Keratinocyte (primary cell): Measurements from ENCODE around the gene DEFB131A. TPM values are rescaled to one million over a fixed set of nuclear protein-coding genes. Genes with fewer than 3 reads are reported as not detected.
"Not testable (repeated sequence)": the region's sequence is repeated elsewhere in the genome, so short reads cannot be mapped to it uniquely, and the experiment has no call there.

Experiments used
- DNase-seq: peaks from one replicate; pipeline ENCODE4 v3.0.0-alpha.2; 2011; ENCODE audit warnings: low read depth, missing footprints, low spot score
- FAIRE-seq: peaks from 2 replicates; lab custom pipeline; 2011; peaks lifted over from hg19 to GRCh38; lab: Jason Lieb, UNC
- H2AFZ ChIP-seq: 2 replicates; pipeline ENCODE4 v1.6.0; 2012; ENCODE audit warnings: low read length, control low read depth, inconsistent platforms; ENCODE audit not compliant: control insufficient read depth
- H3K27ac ChIP-seq: 2 replicates; pipeline ENCODE4 v1.5.1; 2011; ENCODE audit warnings: low read length; ENCODE audit not compliant: control insufficient read depth, insufficient read depth
- H3K27me3 ChIP-seq: 3 replicates; pipeline ENCODE4 v1.6.0; 2011; ENCODE audit warnings: low read length; ENCODE audit not compliant: control insufficient read depth, insufficient read depth; ENCODE audit errors: extremely low read depth
- H3K36me3 ChIP-seq, 2 experiments: 2 replicates in 1 of 2; 3 replicates in 1 of 2; pipeline ENCODE4 v1.5.1; 2011; ENCODE audit warnings: low read length in 2 of 2, mild to moderate bottlenecking in 1 of 2; ENCODE audit not compliant: control insufficient read depth in 2 of 2, insufficient read depth in 2 of 2; ENCODE audit errors: extremely low read depth in 1 of 2
- H3K4me1 ChIP-seq: 3 replicates; pipeline ENCODE4 v1.5.1; 2011; ENCODE audit warnings: low read length; ENCODE audit not compliant: control insufficient read depth, insufficient read depth; ENCODE audit errors: extremely low read depth
- H3K4me2 ChIP-seq: 3 replicates; pipeline ENCODE4 v1.6.0; 2011; ENCODE audit warnings: low read depth, low read length; ENCODE audit not compliant: control insufficient read depth, insufficient read depth; ENCODE audit errors: extremely low read depth
- H3K4me3 ChIP-seq, 3 experiments: fragments of 200-600 bp in 1 of 3; sonication (generic) in 1 of 3; 2 replicates in 2 of 3; 3 replicates in 1 of 3; pipeline ENCODE4 v1.5.1; 2011 to 2016; ENCODE audit warnings: low read length in 3 of 3, mild to moderate bottlenecking in 3 of 3, control low read depth in 2 of 3, inconsistent platforms in 1 of 3, low read depth in 1 of 3, mixed read lengths in 1 of 3, mixed run types in 1 of 3, moderate library complexity in 1 of 3; ENCODE audit not compliant: control insufficient read depth in 2 of 3, insufficient read depth in 2 of 3; ENCODE audit errors: extremely low read depth in 1 of 3
- H3K79me2 ChIP-seq: 2 replicates; pipeline ENCODE4 v1.6.0; 2012; ENCODE audit warnings: low read length; ENCODE audit not compliant: control insufficient read depth, insufficient read depth
- H3K9ac ChIP-seq: 3 replicates; pipeline ENCODE4 v1.6.0; 2011; ENCODE audit warnings: low read length; ENCODE audit not compliant: control insufficient read depth, insufficient read depth; ENCODE audit errors: extremely low read depth
- H3K9me1 ChIP-seq: 3 replicates; pipeline ENCODE4 v1.6.0; 2011; ENCODE audit warnings: low read length; ENCODE audit not compliant: control insufficient read depth, insufficient read depth; ENCODE audit errors: extremely low read depth
- H3K9me3 ChIP-seq: 2 replicates; pipeline ENCODE4 v1.5.1; 2012; ENCODE audit warnings: low read depth, low read length; ENCODE audit not compliant: control insufficient read depth
- H4K20me1 ChIP-seq: 3 replicates; pipeline ENCODE4 v1.6.0; 2011; ENCODE audit warnings: low read length; ENCODE audit not compliant: control insufficient read depth, insufficient read depth; ENCODE audit errors: extremely low read depth
- dilution Hi-C: fragments of 300-500 bp; cut with MboI; formaldehyde crosslinking; loops from one replicate; pipeline ENCODE4 v1.7.0; 2020; ENCODE audit warnings: low sequenced_read_pairs; ENCODE audit not compliant: extremely low pct_ligation_motif_present
- polyA plus RNA-seq, 5 experiments: library from polyadenylated mRNA; depleted of rRNA in 3 of 5; stranded (reverse) in 3 of 5; stranded (forward) in 1 of 5; unstranded in 1 of 5; fragments of >200 nt; gene quantifications; 1 replicate in 1 of 5; 2 replicates in 3 of 5; 3 replicates in 1 of 5; pipeline versions ENCODE4 v1.2.1 to v1.2.3, GENCODE V29; 2011 to 2012; ENCODE audit warnings: missing spikeins in 2 of 5, low read depth in 1 of 5, low replicate concordance in 1 of 5

DEFB131A gene
- polyA plus RNA-seq, 1 donor (not counting 4 experiments of a cell fraction or from before 2014, with no cell fraction given), result not detected

DNA sequence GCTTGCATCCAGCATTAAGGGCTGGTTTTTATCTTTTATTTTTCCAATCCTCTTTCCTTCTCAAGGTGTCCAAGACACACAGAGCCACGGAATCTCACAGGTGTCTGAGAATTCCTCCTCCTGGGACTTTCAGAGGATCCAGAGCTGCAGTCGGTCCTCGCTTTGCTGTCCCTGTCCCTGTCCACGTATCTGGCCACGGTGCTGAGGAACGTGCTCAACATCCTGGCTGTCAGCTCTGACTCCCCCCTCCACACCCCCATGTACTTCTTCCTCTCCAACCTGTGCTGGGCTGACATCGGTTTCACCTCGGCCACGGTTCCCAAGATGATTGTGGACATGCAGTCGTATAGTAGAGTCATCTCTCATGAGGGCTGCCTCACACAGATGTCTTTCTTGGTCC is 39.5 kb downstream of the DEFB131A start:
- H3K9me3 ChIP-seq, H4K20me1 ChIP-seq, dilution Hi-C loops, H3K9me1 ChIP-seq, H3K27me3 ChIP-seq, H3K9ac ChIP-seq, H3K4me2 ChIP-seq, H2AFZ ChIP-seq, H3K4me1 ChIP-seq, FAIRE-seq, H3K79me2 ChIP-seq, DNase-seq, H3K4me3 ChIP-seq, H3K27ac ChIP-seq, H3K36me3 ChIP-seq: not testable (repeated sequence)

- H3K9me3 ChIP-seq, H4K20me1 ChIP-seq, FAIRE-seq, H3K36me3 ChIP-seq, H3K27ac ChIP-seq, DNase-seq, H3K79me2 ChIP-seq, dilution Hi-C loops, H3K4me3 ChIP-seq, H3K4me1 ChIP-seq, H3K27me3 ChIP-seq, H3K9me1 ChIP-seq, H3K4me2 ChIP-seq, H2AFZ ChIP-seq, H3K9ac ChIP-seq: not testable (repeated sequence)
Measured at GRCh38 chr4:9486880-9487279, 42.7 kb downstream of the DEFB131A start.

- H3K4me2 ChIP-seq, H3K79me2 ChIP-seq, H2AFZ ChIP-seq, H3K4me3 ChIP-seq, H3K9me1 ChIP-seq, H3K27me3 ChIP-seq, H3K9me3 ChIP-seq, H3K9ac ChIP-seq, H3K4me1 ChIP-seq, H3K27ac ChIP-seq, H3K36me3 ChIP-seq, dilution Hi-C loops, FAIRE-seq, DNase-seq, H4K20me1 ChIP-seq: not testable (repeated sequence)
Measured at GRCh38 chr4:9488796-9489195, 44.6 kb downstream of the DEFB131A start.

DNA sequence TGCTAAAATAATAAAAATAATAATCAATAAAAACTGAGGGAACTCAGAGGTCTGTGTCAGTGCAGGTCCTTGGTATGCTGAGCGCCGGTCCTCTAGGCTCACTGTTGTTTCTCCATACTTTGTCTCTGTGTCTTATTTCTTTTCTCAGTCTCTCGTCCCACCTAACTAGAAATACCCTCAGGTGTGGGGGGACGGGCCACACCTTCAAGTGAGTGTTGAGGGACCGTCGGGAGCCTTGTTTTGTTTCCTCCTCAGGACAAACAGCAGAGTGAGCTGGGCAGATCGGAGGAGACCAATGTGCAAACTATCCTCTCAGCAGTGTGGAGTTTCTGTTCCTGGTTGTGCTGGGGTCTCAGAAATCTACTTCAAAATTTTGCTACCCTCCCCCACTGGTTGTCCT is 46.3 kb downstream of the DEFB131A start:
- FAIRE-seq, result not testable (repeated sequence)

GRCh38 chr4:9490986-9491385 is 46.8 kb downstream of the DEFB131A start:
- dilution Hi-C loops, FAIRE-seq, H3K4me3 ChIP-seq: not testable (repeated sequence)

More for the DNA sequence above, 46.3 kb downstream of the DEFB131A start:
- dilution Hi-C loops, H3K9me3 ChIP-seq, H3K4me3 ChIP-seq, H3K4me1 ChIP-seq, H3K9me1 ChIP-seq, H3K4me2 ChIP-seq, H2AFZ ChIP-seq, H3K27me3 ChIP-seq, H3K27ac ChIP-seq, H4K20me1 ChIP-seq, DNase-seq, H3K36me3 ChIP-seq, H3K79me2 ChIP-seq, H3K9ac ChIP-seq: not testable (repeated sequence)

More at GRCh38 chr4:9490986-9491385, 46.8 kb downstream of the DEFB131A start:
- not testable (repeated sequence) for H4K20me1 ChIP-seq, H3K36me3 ChIP-seq, H3K27me3 ChIP-seq, H3K9ac ChIP-seq, H2AFZ ChIP-seq, H3K9me1 ChIP-seq, DNase-seq, H3K9me3 ChIP-seq, H3K79me2 ChIP-seq, H3K27ac ChIP-seq, H3K4me2 ChIP-seq, H3K4me1 ChIP-seq
